OCI-LY3 (cell line): ENCODE data around the gene NCAN.

Source experiments
- CTCF ChIP-seq: fragments of 200-600, 300-600 bp; sonication (generic); IDR thresholded peaks from 2 replicates; pipeline ENCODE4 v1.5.1; 2014; ENCODE audit warnings: antibody characterized with exemption, low read length, low read depth
- EZH2phosphoT487 ChIP-seq: fragments of 200-600 bp; shearing (Covaris generic); IDR thresholded peaks from 2 replicates; pipeline ENCODE4 v1.6.1; 2018; ENCODE audit warnings: antibody characterized with exemption, mixed run types, low read depth

- TF ChIP-seq CTCF (no peak), EZH2phosphoT487 (no peak)
These were observed 7.2 kb downstream of the NCAN start for GRCh38 chr19:19218911-19219310.
